Endometrial microvascular endothelial cells (primary cell): Measurements from ENCODE around the gene KRTAP1-1. TPM values are rescaled to one million over a fixed set of nuclear protein-coding genes. Genes with fewer than 3 reads are reported as not detected.
"Not testable (repeated sequence)": the region's sequence is repeated elsewhere in the genome, so short reads cannot be mapped to it uniquely, and the experiment has no call there.

ENCODE experiments used
- in situ Hi-C: cut with HindIII; loops from 2 replicates; pipeline ENCODE4 v1.10.0; 2017; ENCODE audit warnings: low sequenced_read_pairs, low pct_unique_long_range_greater_than_20kb; ENCODE audit errors: inconsistent ontology term
- total RNA-seq: library from RNA; depleted of rRNA; stranded (reverse); fragments of >200 nt; gene quantifications from one replicate; pipeline ENCODE4 v1.2.3, GENCODE V29; 2015; ENCODE audit errors: inconsistent ontology term

The KRTAP1-1 gene
- total RNA-seq, result not detected

- in situ Hi-C loops, result not testable (repeated sequence)
Observed at GRCh38 chr17:41040783-41041571, at the start of gene KRTAP1-1. KRTAP1-1 (minus strand) TSS chr17:41041450; CDS start chr17:41041397, 53 bp downstream.

GRCh38 chr17:41088760-41089352 is 47.6 kb upstream of the KRTAP1-1 start:
- in situ Hi-C loops, result not testable (repeated sequence)

GRCh38 chr17:41084100-41084856 is 43.0 kb upstream of the KRTAP1-1 start, which contains the start of gene KRTAP4-7:
KRTAP4-7 (plus strand) TSS chr17:41084150; CDS start chr17:41084207, 57 bp downstream.
- in situ Hi-C loops, result not testable (repeated sequence)

- in situ Hi-C loops, result not testable (repeated sequence)
Observed at GRCh38 chr17:41083427-41083826, 42.2 kb upstream of the KRTAP1-1 start.

- in situ Hi-C loops, result no loop called here
Observed at GRCh38 chr17:41082626-41083025, 41.4 kb upstream of the KRTAP1-1 start.

GRCh38 chr17:41076788-41077187 is 35.5 kb upstream of the KRTAP1-1 start:
- in situ Hi-C loops, result no loop called here

GRCh38 chr17:41073676-41074075 is 32.4 kb upstream of the KRTAP1-1 start:
- in situ Hi-C loops, result no loop called here

- in situ Hi-C loops, result no loop called here
Observed at GRCh38 chr17:41071606-41072360, 30.5 kb upstream of the KRTAP1-1 start.

- in situ Hi-C loops, result no loop called here
Observed at GRCh38 chr17:41069031-41069430, 27.8 kb upstream of the KRTAP1-1 start.

GRCh38 chr17:41067281-41067680 is 26.0 kb upstream of the KRTAP1-1 start:
- in situ Hi-C loops, result no loop called here

- in situ Hi-C loops, result no loop called here
Observed at GRCh38 chr17:41065829-41066624, 24.8 kb upstream of the KRTAP1-1 start, which contains the start of gene KRTAP2-4. KRTAP2-4 (minus strand) TSS chr17:41065879; CDS start chr17:41065845, 34 bp downstream.

- in situ Hi-C loops, result not testable (repeated sequence)
Observed at GRCh38 chr17:41065016-41065689, 23.9 kb upstream of the KRTAP1-1 start.

GRCh38 chr17:41064301-41064700 is 23.1 kb upstream of the KRTAP1-1 start:
- in situ Hi-C loops, result no loop called here

GRCh38 chr17:41063449-41063848 is 22.2 kb upstream of the KRTAP1-1 start:
- in situ Hi-C loops, result no loop called here

- in situ Hi-C loops, result no loop called here
Observed at GRCh38 chr17:41061964-41062363, 20.7 kb upstream of the KRTAP1-1 start.

- in situ Hi-C loops, result no loop called here
Observed at GRCh38 chr17:41060052-41060604, 18.9 kb upstream of the KRTAP1-1 start, which contains the start of gene KRTAP2-3. KRTAP2-3 (minus strand) TSS chr17:41060114; CDS start chr17:41060050, 64 bp downstream.
